MCF 10A (cell line): ENCODE measurements around the gene PARN. TPM values are rescaled to one million over a fixed set of nuclear protein-coding genes. Genes with fewer than 3 reads are reported as not detected.

Experiments used
- BruUV-seq: library from RNA; stranded (reverse); fragments of 400-500 nt; replicated peaks from 2 replicates; lab custom pipeline; 2021; lab: Mats Ljungman, UMichigan
- CTCF ChIA-PET: fragments of 300-600 bp; sonication (Branson Sonifier 250); formaldehyde crosslinking; extraction: SDS; loops from one replicate; lab custom pipeline; 2021; ENCODE audit warnings: antibody characterized with exemption, inconsistent platforms; lab: Yijun Ruan, JAX
- POLR2A ChIA-PET: fragments of 300-600, 350-650 bp; sonication (Branson Sonifier 250); formaldehyde crosslinking; extraction: SDS; loops from one replicate; lab custom pipeline; 2020; ENCODE audit warnings: antibody characterized with exemption, inconsistent platforms; lab: Yijun Ruan, JAX
- DNase-seq: peaks from one replicate; pipeline ENCODE4 v3.0.0-alpha.2; 2018; ENCODE audit not compliant: unreplicated experiment
- H3K27ac Mint-ChIP-seq: one replicate; pipeline ENCODE4 v1.8.0; 2022; ENCODE audit warnings: mild to moderate bottlenecking, low read depth, mixed read lengths; ENCODE audit not compliant: unreplicated experiment
- H3K27me3 Mint-ChIP-seq: one replicate; pipeline ENCODE4 v1.8.0; 2022; ENCODE audit warnings: mixed read lengths; ENCODE audit not compliant: insufficient read depth, unreplicated experiment
- H3K36me3 Mint-ChIP-seq: one replicate; pipeline ENCODE4 v1.8.0; 2022; ENCODE audit warnings: mild to moderate bottlenecking, moderate library complexity, mixed read lengths; ENCODE audit not compliant: insufficient read depth, unreplicated experiment
- H3K4me1 Mint-ChIP-seq: one replicate; pipeline ENCODE4 v1.8.0; 2022; ENCODE audit warnings: mixed read lengths; ENCODE audit not compliant: insufficient read depth, unreplicated experiment
- H3K4me3 Mint-ChIP-seq: one replicate; pipeline ENCODE4 v1.8.0; 2022; ENCODE audit warnings: mild to moderate bottlenecking, moderate library complexity, mixed read lengths; ENCODE audit not compliant: unreplicated experiment
- H3K9me3 Mint-ChIP-seq: one replicate; pipeline ENCODE4 v1.8.0; 2022; ENCODE audit warnings: mixed read lengths; ENCODE audit not compliant: unreplicated experiment
- intact Hi-C: fragments of 100-400 bp; cut with micrococcal nuclease; formaldehyde crosslinking; loops from 2 replicates; pipeline ENCODE4 v1.14.1; 2022
- total RNA-seq: library from RNA; stranded (reverse); gene quantifications from 2 replicates; pipeline ENCODE4 v1.2.3, GENCODE V29; 2022
- TF ChIP-seq, protein P1 (sequence below): fragments of 200-600 bp; IDR thresholded peaks from one replicate; pipeline ENCODE4 v1.8.0; 2022; ENCODE audit warnings: antibody characterized with exemption, mild to moderate bottlenecking; ENCODE audit not compliant: unreplicated experiment

PARN gene
- total RNA-seq, 1 experiment from 2014 or later = 35.0 TPM

DNA sequence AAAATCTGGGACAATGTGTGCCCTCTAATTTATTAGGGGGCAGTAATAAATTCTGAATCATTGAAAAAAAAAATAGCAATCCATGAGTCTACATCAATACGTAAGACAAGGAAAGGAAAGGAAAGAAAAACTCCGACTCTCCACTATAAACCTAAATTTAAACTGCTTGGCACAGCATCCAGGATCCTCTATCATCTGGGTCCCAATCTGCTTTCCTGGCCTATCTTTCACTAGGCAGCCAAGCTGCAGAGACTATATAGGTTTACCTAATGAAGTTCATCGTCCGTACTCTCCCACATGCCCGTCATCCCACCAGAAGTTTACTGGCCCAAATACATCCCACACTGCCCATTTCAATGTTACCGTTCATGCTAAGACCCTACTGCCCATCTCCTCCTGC is 179.2 kb downstream of the PARN start:
- Mint-ChIP-seq H3K4me3 (no peak overlapping the region), H3K36me3 (peaks cover 13% of the 10 kb centered on the region), H3K27me3 (no peaks in the 10 kb centered on the region), H3K4me1 (peaks cover 28% of the 10 kb centered on the region), H3K9me3 (no peaks in the 10 kb centered on the region), H3K27ac (no peak overlapping the region)
- TF ChIP-seq, protein P1, sequence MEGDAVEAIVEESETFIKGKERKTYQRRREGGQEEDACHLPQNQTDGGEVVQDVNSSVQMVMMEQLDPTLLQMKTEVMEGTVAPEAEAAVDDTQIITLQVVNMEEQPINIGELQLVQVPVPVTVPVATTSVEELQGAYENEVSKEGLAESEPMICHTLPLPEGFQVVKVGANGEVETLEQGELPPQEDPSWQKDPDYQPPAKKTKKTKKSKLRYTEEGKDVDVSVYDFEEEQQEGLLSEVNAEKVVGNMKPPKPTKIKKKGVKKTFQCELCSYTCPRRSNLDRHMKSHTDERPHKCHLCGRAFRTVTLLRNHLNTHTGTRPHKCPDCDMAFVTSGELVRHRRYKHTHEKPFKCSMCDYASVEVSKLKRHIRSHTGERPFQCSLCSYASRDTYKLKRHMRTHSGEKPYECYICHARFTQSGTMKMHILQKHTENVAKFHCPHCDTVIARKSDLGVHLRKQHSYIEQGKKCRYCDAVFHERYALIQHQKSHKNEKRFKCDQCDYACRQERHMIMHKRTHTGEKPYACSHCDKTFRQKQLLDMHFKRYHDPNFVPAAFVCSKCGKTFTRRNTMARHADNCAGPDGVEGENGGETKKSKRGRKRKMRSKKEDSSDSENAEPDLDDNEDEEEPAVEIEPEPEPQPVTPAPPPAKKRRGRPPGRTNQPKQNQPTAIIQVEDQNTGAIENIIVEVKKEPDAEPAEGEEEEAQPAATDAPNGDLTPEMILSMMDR = no peak
- intact Hi-C loops = no loop called here
- ChIA-PET POLR2A (interaction anchor here (0.9 to 1.6 kb wide), 2 partner anchors 13 to 51 kb away, joined by 3 to 6 read pairs; no protein-coding TSS in a partner anchor), CTCF (interaction anchor here (0.5 to 0.7 kb wide), 2 partner anchors 129 to 163 kb away, joined by 3 read pairs; no protein-coding TSS in a partner anchor)
- no TSS peak for BruUV-seq
- DNase-seq = no peak

DNA sequence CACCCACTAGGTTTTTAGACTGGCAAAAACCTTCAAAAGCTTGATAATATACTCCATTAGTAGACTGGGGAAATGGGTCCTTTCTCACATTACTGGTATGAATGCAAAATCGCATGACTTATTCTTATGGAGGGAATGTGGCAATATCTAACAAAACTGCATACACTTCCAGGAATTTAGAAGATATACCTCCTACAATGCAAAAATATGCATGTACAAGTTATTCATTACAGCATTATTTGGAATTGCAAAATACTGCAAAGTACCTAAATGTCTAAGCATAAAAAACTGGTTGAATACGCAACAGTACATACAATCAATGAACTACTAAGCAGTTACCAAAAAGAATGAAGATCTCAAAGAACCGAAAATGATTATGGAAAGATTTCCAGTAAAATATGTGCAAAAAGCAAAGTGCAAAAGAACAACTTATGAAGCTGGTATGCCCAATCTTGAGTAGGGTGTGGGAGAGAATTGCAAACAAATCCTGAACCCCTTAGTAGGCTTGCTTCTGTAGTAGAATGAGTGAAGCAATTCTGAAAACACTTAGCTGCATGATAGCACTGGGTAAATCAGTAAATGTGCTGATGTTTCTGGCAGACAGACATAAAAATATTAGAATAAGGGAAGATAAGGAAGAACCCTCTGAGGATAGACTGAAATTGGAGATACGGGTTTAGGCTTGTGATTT is 180.1 kb downstream of the PARN start:
- no TSS peak for BruUV-seq
- Mint-ChIP-seq H3K36me3 (peaks cover 13% of the 10 kb centered on the region), H3K4me1 (peaks cover 23% of the 10 kb centered on the region), H3K27ac (peak overlapping the region; percentile 56), H3K27me3 (no peaks in the 10 kb centered on the region), H3K9me3 (no peaks in the 10 kb centered on the region), H3K4me3 (no peak overlapping the region)
- peak; percentile 57 for DNase-seq
- TF ChIP-seq, protein P1 = no peak
- ChIA-PET CTCF (interaction anchor here (0.6 to 1.0 kb wide), 4 partner anchors 39 to 149 kb away, joined by 3 read pairs; no protein-coding TSS in a partner anchor), POLR2A (interaction anchor here (0.8 to 1.6 kb wide), 6 partner anchors 10 to 141 kb away, joined by 3 to 6 read pairs (median 4); no protein-coding TSS in a partner anchor)
- intact Hi-C loops = loop anchor here (10.0 kb wide), 1 partner anchor 75 kb away; no protein-coding TSS in a partner anchor

- POLR2A ChIA-PET = interaction anchor here (0.8 to 1.6 kb wide), 4 partner anchors 10 to 78 kb away, joined by 3 to 6 read pairs (median 4); no protein-coding TSS in a partner anchor
- H3K4me1 Mint-ChIP-seq = peaks cover 20% of the 10 kb centered on the region
Observed at GRCh38 chr16:14449334-14449733, 180.7 kb downstream of the PARN start.

More at GRCh38 chr16:14449334-14449733, 180.7 kb downstream of the PARN start:
- peaks cover 13% of the 10 kb centered on the region for H3K36me3 Mint-ChIP-seq
- no peak overlapping the region for H3K4me3 Mint-ChIP-seq
- DNase-seq = no peak
- CTCF ChIA-PET = interaction anchor here (0.7 to 1.0 kb wide), 3 partner anchors 40 to 154 kb away, joined by 3 read pairs; no protein-coding TSS in a partner anchor
- no TSS peak for BruUV-seq
- peak overlapping the region; percentile 56 for H3K27ac Mint-ChIP-seq
- H3K9me3 Mint-ChIP-seq = no peaks in the 10 kb centered on the region
- no peaks in the 10 kb centered on the region for H3K27me3 Mint-ChIP-seq
- TF ChIP-seq, protein P1 = no peak
- intact Hi-C loops = loop anchor here (10.0 kb wide), 1 partner anchor 75 kb away; no protein-coding TSS in a partner anchor
